Right lobe of liver (tissue), 6 donors: Measurements from ENCODE around the gene MYOM3. TPM values are rescaled to one million over a fixed set of nuclear protein-coding genes. Genes with fewer than 3 reads are reported as not detected.

Experiments used
- ATAC-seq, 4 donors: fragments of 200-7000 bp; cut with Tn5 transposase; one replicate each; pipeline ENCODE4 v1.9.1; 2020; ENCODE audit warnings: mild to moderate bottlenecking in 4 of 4, moderate library complexity in 4 of 4
- DNase-seq, 3 donors: peaks; one replicate each; pipeline ENCODE4 v3.0.0-alpha.2; 2020
- H3K27ac ChIP-seq, 3 donors: fragments of 200-600 bp; one replicate each; pipeline ENCODE4 v1.8.0; 2022
- H3K27me3 ChIP-seq, 2 donors: fragments of 200-600 bp; one replicate each; pipeline ENCODE4 v1.8.0; 2022
- H3K36me3 ChIP-seq, 4 donors: fragments of 200-600 bp; sonication (generic) in 1 of 4; one replicate each; pipeline versions ENCODE4 v1.5.1 to v1.8.0; 2017 to 2022; ENCODE audit warnings: control low read depth in 1 of 4
- H3K4me1 ChIP-seq, 4 donors: fragments of 200-600 bp; sonication (generic) in 1 of 4; one replicate each; pipeline versions ENCODE4 v1.5.1 to v1.8.0; 2017 to 2022; ENCODE audit warnings: control low read depth in 1 of 4
- H3K4me3 ChIP-seq, 3 donors: fragments of 200-600 bp; one replicate each; pipeline ENCODE4 v1.8.0; 2022
- H3K9me3 ChIP-seq, 4 donors: fragments of 200-600 bp; sonication (generic) in 1 of 4; one replicate each; pipeline versions ENCODE4 v1.5.1 to v1.8.0; 2017 to 2022; ENCODE audit warnings: control low read depth in 1 of 4
- CTCF ChIP-seq, 4 donors: fragments of 200-600 bp in 3 of 4; fragments of 450-650 bp in 1 of 4; IDR thresholded peaks; one replicate each; pipeline versions ENCODE4 v1.5.1 to v1.8.0; 2016 to 2022; ENCODE audit warnings: antibody characterized with exemption in 4 of 4, mild to moderate bottlenecking in 2 of 4
- POLR2A ChIP-seq: fragments of 450-650 bp; IDR thresholded peaks from one replicate; pipeline ENCODE4 v1.6.1; 2017; ENCODE audit warnings: antibody characterized with exemption, mild to moderate bottlenecking
- WGBS: methylation state at CpG from one replicate; pipeline ENCODE4 v1.1.6; 2018; ENCODE audit warnings: low coverage, low lambda C conversion rate; ENCODE audit not compliant: insufficient coverage; ENCODE audit errors: missing lambda C conversion rate; 5-methylcytosine and 5-hydroxymethylcytosine counted together
- intact Hi-C, 2 donors: fragments of 100-400 bp; cut with DNase I; formaldehyde crosslinking; loops; one replicate each; pipeline versions ENCODE4 v1.11.2 to v1.14.1; 2022
- total RNA-seq, 6 experiments: library from RNA; depleted of rRNA in 2 of 6; stranded (reverse); fragments of >200 nt in 2 of 6; fragmentation: NEBNext Ultra II Directional in 3 of 6; extraction: Animal tissue kit (Norgen Biotek cat#: 25700) in 3 of 6; gene quantifications; one replicate each; pipeline versions ENCODE4 v1.1.0 to v1.2.4, GENCODE V29; 2016 to 2023
- donor health status: DM: no; HTN: yes; CAD: no.
- donor health status: DM: no; HTN: no; CAD: no.
- donor health status: DM: no; HTN: no; CAD: no.
- donor health status: DM: no; HTN: yes; CAD: no.
- donor health status: DM: no; HTN: yes; CAD: no.

The MYOM3 gene
- total RNA-seq, 6 experiments from 2014 or later = 0.04 to 0.37 (median 0.13) TPM

GRCh38 chr1:24139841-24140425 lies 28.0 kb upstream of the MYOM3 start:
- H3K27me3 ChIP-seq = no peaks in the 10 kb centered on the region
- ATAC-seq = no peak
- intact Hi-C loops = no loop called here
- H3K4me1 ChIP-seq = peaks cover 0 to 22% (median 8%) of the 10 kb centered on the region in 4 donors
- no peak for DNase-seq
- 87% methylated on average over 11 of the region's 11 CpGs for WGBS
- H3K27ac ChIP-seq = no peak overlapping the region
- H3K9me3 ChIP-seq = no peaks in the 10 kb centered on the region
- no peak overlapping the region for H3K4me3 ChIP-seq
- H3K36me3 ChIP-seq = no peaks in the 10 kb centered on the region
- TF ChIP-seq CTCF (IDR thresholded peaks at IDR 0.05) = no peak
- no peak for TF ChIP-seq POLR2A

- no peak for ATAC-seq
- no peak for TF ChIP-seq CTCF (IDR thresholded peaks at IDR 0.05)
- TF ChIP-seq POLR2A = no peak
- intact Hi-C loops = no loop called here
- DNase-seq = no peak
- no peak overlapping the region for H3K4me3 ChIP-seq
- H3K4me1 ChIP-seq = peaks cover 0 to 22% (median 8%) of the 10 kb centered on the region in 4 donors
- H3K9me3 ChIP-seq = no peaks in the 10 kb centered on the region
- WGBS = 61% methylated on average over 2 of the region's 2 CpGs
- no peak overlapping the region for H3K27ac ChIP-seq
- H3K27me3 ChIP-seq = no peaks in the 10 kb centered on the region
- H3K36me3 ChIP-seq = no peaks in the 10 kb centered on the region
These were observed 27.2 kb upstream of the MYOM3 start for GRCh38 chr1:24139222-24139489.

GRCh38 chr1:24138476-24139221 lies 26.7 kb upstream of the MYOM3 start:
- no peaks in the 10 kb centered on the region for H3K36me3 ChIP-seq
- no peak overlapping the region for H3K4me3 ChIP-seq
- no peak for DNase-seq

GRCh38 chr1:24136956-24137539 lies 25.1 kb upstream of the MYOM3 start:
- ATAC-seq (no peak), DNase-seq (peak in 1 of 3 donors; percentile 30)
- 79% methylated on average over 10 of the region's 15 CpGs for WGBS
- peaks cover 0 to 12% (median 2%) of the 10 kb centered on the region in 4 donors for H3K4me1 ChIP-seq
- no peaks in the 10 kb centered on the region for H3K27me3 ChIP-seq
- no peaks in the 10 kb centered on the region for H3K9me3 ChIP-seq
- intact Hi-C loops = no loop called here
- no peak overlapping the region for H3K4me3 ChIP-seq
- no peak for TF ChIP-seq CTCF (IDR thresholded peaks at IDR 0.05)
- no peak for TF ChIP-seq POLR2A
- H3K27ac ChIP-seq = no peak overlapping the region
- H3K36me3 ChIP-seq = no peaks in the 10 kb centered on the region

More at GRCh38 chr1:24138476-24139221, 26.7 kb upstream of the MYOM3 start:
- H3K4me1 ChIP-seq = peaks cover 0 to 22% (median 7%) of the 10 kb centered on the region in 4 donors
- no peak for ATAC-seq
- TF ChIP-seq CTCF (IDR thresholded peaks at IDR 0.05) = no peak
- TF ChIP-seq POLR2A = no peak
- H3K27me3 ChIP-seq = no peaks in the 10 kb centered on the region
- 72% methylated on average over 10 of the region's 13 CpGs for WGBS
- no peak overlapping the region for H3K27ac ChIP-seq
- no peaks in the 10 kb centered on the region for H3K9me3 ChIP-seq
- intact Hi-C loops = no loop called here
